ENCODE measurements around the gene LRRC3.

The LRRC3 gene

DNA sequence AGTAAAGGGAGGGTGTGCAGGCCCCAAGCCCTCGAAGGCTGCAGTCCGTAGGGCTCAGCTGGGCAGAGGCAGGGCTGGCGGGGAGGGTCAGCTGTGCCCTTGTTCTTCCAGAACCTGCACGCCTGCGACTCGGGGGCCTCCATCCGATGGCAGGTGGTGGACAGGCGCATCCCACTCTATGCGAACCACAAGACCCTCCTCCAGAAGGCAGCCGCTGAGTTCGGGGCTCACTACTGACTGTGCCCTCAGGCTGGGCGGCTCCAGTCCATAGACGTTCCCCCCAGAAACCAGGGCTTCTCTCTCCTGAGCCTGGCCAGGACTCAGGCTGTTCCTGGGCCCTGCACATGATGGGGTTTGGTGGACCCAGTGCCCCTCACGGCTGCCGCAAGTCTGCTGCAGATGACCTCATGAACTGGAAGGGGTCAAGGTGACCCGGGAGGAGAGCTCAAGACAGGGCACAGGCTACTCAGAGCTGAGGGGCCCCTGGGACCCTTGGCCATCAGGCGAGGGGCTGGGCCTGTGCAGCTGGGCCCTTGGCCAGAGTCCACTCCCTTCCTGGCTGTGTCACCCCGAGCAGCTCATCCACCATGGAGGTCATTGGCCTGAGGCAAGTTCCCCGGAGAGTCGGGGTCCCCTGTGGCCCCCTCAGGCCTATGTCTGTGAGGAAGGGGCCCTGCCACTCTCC is 13.6 kb upstream of the LRRC3 start:
- Histone ChIP-seq H3K9ac (ENCODE audit: low read depth, low read length) (no peak overlapping the region), H3K27ac (ENCODE audit: low read depth, low read length) (no peak overlapping the region), H3K4me1 (ENCODE audit: insufficient read depth, low read length) (no peaks in the 10 kb centered on the region), H3K4me3 (ENCODE audit: low read length) (no peak overlapping the region), H3K36me3 (ENCODE audit: insufficient read depth, low read length) (no peaks in the 10 kb centered on the region), H3K27me3 (ENCODE audit: insufficient read depth, low read length) (no peaks in the 10 kb centered on the region), H3K9me3 (ENCODE audit: insufficient read depth, low read depth, low read length) (no peaks in the 10 kb centered on the region)
- 95% methylated on average over 20 of the region's 20 CpGs for WGBS

DNA sequence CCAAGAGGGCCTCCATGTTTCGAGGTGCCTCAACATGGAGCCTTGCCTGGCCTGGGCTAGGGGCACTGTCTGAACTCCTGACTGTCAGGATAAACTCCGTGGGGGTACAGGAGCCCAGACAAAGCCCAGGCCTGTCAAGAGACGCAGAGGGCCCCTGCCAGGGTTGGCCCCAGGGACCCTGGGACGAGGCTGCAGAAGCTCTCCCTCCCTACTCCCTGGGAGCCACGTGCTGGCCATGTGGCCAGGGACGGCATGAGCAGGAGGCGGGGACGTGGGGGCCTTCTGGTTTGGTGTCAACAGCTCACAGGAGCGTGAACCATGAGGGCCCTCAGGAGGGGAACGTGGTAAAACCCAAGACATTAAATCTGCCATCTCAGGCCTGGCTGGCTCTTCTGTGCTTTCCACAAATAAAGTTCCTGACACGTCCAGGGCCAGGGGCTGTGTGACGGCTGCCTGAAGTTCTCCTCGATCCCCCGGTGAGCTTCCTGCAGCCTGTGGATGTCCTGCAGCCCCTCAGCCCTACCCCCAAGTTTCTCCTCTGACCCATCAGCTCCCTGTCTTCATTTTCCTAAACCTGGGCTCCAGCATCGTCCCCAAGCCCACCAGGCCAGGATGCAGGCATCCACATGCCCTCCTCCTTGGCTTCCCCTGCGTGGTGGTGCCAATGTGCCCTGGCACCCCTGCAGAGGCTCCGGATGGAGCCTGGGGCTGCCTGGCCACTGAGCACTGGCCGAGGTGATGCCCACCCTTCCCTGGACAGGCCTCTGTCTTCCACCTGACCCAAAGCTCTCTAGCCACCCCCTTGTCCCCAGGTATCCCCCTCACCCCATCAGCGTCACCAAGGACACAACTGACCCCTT is 12.8 kb upstream of the LRRC3 start:
- Histone ChIP-seq H3K27me3 (ENCODE audit: insufficient read depth, low read length) (no peaks in the 10 kb centered on the region), H3K36me3 (ENCODE audit: insufficient read depth, low read length) (no peaks in the 10 kb centered on the region), H3K9me3 (ENCODE audit: insufficient read depth, low read depth, low read length) (no peaks in the 10 kb centered on the region), H3K4me1 (ENCODE audit: insufficient read depth, low read length) (no peaks in the 10 kb centered on the region), H3K4me3 (ENCODE audit: low read length) (no peak overlapping the region), H3K9ac (ENCODE audit: low read depth, low read length) (no peak overlapping the region), H3K27ac (ENCODE audit: low read depth, low read length) (no peak overlapping the region)
- 88% methylated on average over 19 of the region's 19 CpGs for WGBS

DNA sequence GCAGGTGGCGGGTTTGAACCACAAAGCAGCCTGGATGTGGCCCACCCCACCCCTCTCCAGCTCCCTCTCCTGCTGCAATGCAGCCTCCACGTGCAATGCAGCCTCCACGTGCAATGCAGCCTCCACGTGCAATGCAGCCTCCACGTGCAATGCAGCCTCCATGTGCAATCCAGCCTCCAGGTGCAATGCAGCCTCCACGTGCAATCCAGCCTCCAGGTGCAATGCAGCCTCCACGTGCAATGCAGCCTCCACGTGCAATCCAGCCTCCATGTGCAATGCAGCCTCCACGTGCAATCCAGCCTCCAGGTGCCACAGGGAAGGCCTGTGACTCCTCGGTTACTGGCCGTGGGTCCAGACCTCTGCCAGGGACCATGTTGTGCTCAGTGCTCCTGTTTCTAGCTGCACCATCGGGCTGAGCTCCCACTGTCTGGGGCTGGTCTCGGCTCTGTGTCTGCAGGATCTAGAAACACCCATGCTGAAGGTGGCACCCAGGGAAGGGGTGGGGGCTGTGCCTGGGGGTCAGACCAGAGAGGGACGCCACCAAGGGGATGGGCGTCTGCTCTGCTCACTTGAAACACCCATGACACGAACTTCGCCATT is 11.9 kb upstream of the LRRC3 start:
- Histone ChIP-seq H3K9me3 (ENCODE audit: insufficient read depth, low read depth, low read length) (no peaks in the 10 kb centered on the region), H3K4me1 (ENCODE audit: insufficient read depth, low read length) (no peaks in the 10 kb centered on the region), H3K27me3 (ENCODE audit: insufficient read depth, low read length) (no peaks in the 10 kb centered on the region), H3K36me3 (ENCODE audit: insufficient read depth, low read length) (no peaks in the 10 kb centered on the region), H3K27ac (ENCODE audit: low read depth, low read length) (no peak overlapping the region), H3K9ac (ENCODE audit: low read depth, low read length) (no peak overlapping the region), H3K4me3 (ENCODE audit: low read length) (no peak overlapping the region)
- 78% methylated on average over 17 of the region's 17 CpGs for WGBS

DNA sequence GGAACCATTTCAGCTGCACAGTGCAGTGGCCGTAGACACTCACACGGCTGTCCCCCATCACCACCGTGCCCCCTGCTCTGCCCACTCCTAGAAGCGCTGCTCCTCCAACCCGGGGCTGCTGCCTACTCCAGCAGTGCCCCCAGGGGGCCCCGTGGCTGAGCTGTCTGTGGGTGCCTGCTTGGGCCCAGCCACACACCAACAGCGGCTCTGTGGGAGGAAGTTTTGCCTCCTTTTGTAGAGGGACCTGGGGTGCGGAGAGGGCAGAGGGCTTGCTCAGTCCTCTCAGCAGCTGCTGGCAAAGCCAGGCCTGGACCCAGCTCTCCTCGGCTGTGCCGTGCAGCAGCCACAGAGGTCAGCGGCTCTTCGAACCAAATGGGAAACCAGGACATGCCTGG is 11.4 kb upstream of the LRRC3 start:
- Histone ChIP-seq H3K9me3 (ENCODE audit: insufficient read depth, low read depth, low read length) (no peaks in the 10 kb centered on the region), H3K36me3 (ENCODE audit: insufficient read depth, low read length) (no peaks in the 10 kb centered on the region), H3K4me1 (ENCODE audit: insufficient read depth, low read length) (no peaks in the 10 kb centered on the region), H3K4me3 (ENCODE audit: low read length) (no peak overlapping the region), H3K27me3 (ENCODE audit: insufficient read depth, low read length) (no peaks in the 10 kb centered on the region), H3K27ac (ENCODE audit: low read depth, low read length) (no peak overlapping the region), H3K9ac (ENCODE audit: low read depth, low read length) (no peak overlapping the region)
- WGBS: 91% methylated on average over 12 of the region's 12 CpGs

DNA sequence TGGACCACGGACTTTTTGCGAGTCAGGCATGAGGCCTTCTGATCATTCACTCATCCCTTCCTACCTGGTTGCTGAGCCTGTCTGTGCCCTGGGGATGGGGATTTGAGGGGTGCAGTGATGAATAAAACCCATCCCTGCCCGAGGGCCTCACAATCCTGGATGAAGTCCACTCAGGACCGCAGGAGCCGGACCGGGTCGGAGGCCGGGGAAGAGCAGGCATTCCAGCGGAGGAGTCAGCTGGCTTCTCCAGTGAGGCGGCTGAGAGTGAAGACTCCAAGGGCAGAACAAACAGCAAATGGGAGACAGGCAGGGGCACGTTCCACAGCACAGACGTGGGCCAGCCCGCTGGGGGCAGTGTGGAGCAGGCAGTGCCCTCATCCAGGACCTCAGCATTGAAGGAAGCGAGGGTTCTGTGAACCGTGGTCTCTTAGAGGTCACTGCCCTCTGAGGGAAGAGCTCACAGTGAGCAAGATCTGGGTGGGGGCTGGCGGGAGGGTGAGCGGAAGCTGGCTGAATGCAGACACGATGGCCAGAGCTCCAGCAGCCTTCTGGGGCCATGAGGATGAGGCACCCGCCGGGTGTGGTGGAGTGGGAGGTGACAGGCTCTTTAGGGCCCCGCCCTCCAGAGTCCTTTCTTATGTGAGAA is 10.9 kb upstream of the LRRC3 start:
- Histone ChIP-seq H3K27ac (ENCODE audit: low read depth, low read length) (no peak overlapping the region), H3K4me1 (ENCODE audit: insufficient read depth, low read length) (no peaks in the 10 kb centered on the region), H3K4me3 (ENCODE audit: low read length) (no peak overlapping the region), H3K9me3 (ENCODE audit: insufficient read depth, low read depth, low read length) (no peaks in the 10 kb centered on the region), H3K36me3 (ENCODE audit: insufficient read depth, low read length) (no peaks in the 10 kb centered on the region), H3K27me3 (ENCODE audit: insufficient read depth, low read length) (no peaks in the 10 kb centered on the region), H3K9ac (ENCODE audit: low read depth, low read length) (no peak overlapping the region)
- 75% methylated on average over 21 of the region's 21 CpGs for WGBS

DNA sequence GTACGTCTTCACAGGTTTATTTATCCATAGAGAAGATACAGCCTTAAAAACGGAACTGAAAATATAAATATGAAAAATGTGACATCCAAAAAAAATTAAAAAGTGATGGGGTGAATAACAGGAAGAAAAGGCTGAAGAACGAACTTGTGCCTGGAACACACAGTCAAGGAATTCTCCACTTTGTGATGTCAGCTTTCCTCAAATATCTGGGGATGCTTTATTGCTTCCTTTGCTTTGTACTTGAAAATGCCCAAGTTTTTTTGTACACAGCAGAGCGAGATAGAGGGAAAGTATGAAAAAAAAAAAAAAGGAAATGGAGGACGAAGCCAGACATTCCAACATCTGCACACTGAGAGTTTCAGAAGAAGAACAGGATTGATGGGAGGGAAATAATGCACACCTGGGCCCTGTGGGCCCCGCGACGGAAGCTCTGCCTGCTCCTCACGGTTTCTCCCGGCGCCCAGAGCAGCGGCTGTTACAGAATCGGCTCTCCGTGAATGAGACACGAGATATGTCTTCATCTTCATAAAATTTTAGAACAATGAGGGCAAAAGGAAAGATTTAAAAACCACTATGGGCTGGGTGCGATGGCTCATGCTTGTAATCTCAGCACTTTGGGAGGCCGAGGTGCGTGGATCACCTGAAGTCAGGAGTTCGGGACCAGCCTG is 10.0 kb upstream of the LRRC3 start:
- 92% methylated on average over 19 of the region's 19 CpGs for WGBS
- Histone ChIP-seq H3K9ac (ENCODE audit: low read depth, low read length) (no peak overlapping the region), H3K27ac (ENCODE audit: low read depth, low read length) (no peak overlapping the region), H3K27me3 (ENCODE audit: insufficient read depth, low read length) (no peaks in the 10 kb centered on the region), H3K4me3 (ENCODE audit: low read length) (no peak overlapping the region), H3K9me3 (ENCODE audit: insufficient read depth, low read depth, low read length) (no peaks in the 10 kb centered on the region), H3K36me3 (ENCODE audit: insufficient read depth, low read length) (no peaks in the 10 kb centered on the region), H3K4me1 (ENCODE audit: insufficient read depth, low read length) (no peaks in the 10 kb centered on the region)

DNA sequence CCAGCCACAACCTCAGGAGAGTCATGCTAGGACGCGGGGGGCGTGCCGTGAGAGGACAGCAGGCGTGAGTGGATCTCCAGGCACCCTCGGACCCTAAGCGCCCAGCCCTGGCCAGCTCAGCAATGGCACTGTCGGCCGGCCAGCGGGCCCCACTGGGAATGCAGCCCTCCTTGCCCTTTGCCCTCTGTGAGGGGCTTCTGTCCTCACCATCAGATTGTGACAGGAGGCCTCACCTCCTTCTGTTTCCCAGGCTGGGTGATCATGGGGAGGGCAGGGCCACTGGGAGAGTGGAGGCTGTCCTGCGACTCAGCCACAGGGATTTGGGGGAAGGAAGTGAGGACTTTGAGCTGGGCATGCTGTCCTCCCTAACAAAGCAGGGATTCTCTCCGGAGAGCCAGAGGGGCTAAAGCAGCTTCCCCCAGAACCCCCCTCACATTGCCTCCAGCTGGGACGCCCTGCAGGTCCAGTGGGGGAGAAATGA is 6.6 kb upstream of the LRRC3 start:
- H3K27me3 ChIP-seq (ENCODE audit: insufficient read depth, low read length): peaks cover 2% of the 10 kb centered on the region; the same call in 1 of the 2 replicates

DNA sequence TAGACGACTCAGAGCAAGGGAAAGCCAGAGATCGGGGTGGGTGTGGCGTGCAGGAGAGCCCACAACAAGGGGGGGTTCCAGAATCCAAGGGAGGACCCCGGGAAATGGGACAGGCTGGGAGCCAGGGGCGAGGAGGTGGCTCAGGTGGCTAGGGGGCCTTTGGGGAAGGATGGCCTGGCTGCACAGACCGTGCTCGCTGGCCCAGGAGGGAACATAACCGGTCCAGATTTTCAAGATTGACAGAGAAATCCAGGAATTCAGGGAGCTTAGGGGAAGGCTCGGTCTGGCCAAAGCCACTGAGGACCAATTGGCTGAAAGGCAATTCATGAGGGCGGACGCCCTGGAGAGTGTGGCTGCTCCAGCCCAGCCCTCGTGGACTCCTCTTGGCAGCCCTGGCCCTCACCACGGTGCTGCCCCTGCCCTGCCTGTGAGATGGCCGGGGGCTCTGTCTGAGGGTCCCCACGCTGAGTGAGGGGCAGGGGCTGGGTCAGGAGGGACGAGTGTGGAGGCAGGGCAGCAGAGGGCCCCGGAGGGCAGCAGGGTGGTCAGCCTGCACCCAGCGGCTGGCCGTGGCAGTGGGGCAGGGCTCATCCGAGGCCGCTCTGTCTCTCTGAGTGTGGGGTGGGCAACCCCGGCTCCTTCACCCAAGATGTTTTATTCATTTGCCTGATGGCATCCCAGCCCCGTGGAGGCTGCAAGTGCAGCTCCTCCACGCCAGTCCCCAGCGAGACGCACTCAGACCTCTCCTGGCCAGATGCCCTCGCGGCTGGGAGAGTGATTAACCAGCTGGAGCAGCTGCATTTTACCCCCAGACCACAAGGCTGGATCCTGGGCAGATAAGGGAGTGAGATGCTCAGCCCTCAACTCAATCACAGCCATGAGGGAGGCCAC is 5.6 kb upstream of the LRRC3 start:
- 85% methylated on average over 28 of the region's 28 CpGs for WGBS
- Histone ChIP-seq H3K27me3 (ENCODE audit: insufficient read depth, low read length) (peaks cover 2% of the 10 kb centered on the region; the same call in 1 of the 2 replicates), H3K27ac (ENCODE audit: low read depth, low read length) (no peak overlapping the region), H3K9ac (ENCODE audit: low read depth, low read length) (no peak overlapping the region), H3K9me3 (ENCODE audit: insufficient read depth, low read depth, low read length) (peaks cover 2% of the 10 kb centered on the region; the same call in 1 of the 2 replicates), H3K4me1 (ENCODE audit: insufficient read depth, low read length) (no peaks in the 10 kb centered on the region), H3K36me3 (ENCODE audit: insufficient read depth, low read length) (no peaks in the 10 kb centered on the region), H3K4me3 (ENCODE audit: low read length) (no peak overlapping the region)

More for the DNA sequence above, 6.6 kb upstream of the LRRC3 start:
- Histone ChIP-seq H3K27ac (ENCODE audit: low read depth, low read length) (no peak overlapping the region), H3K9me3 (ENCODE audit: insufficient read depth, low read depth, low read length) (peaks cover 2% of the 10 kb centered on the region; the same call in 1 of the 2 replicates), H3K36me3 (ENCODE audit: insufficient read depth, low read length) (no peaks in the 10 kb centered on the region), H3K9ac (ENCODE audit: low read depth, low read length) (no peak overlapping the region), H3K4me3 (ENCODE audit: low read length) (no peak overlapping the region), H3K4me1 (ENCODE audit: insufficient read depth, low read length) (no peaks in the 10 kb centered on the region)
- WGBS: 88% methylated on average over 12 of the region's 13 CpGs

DNA sequence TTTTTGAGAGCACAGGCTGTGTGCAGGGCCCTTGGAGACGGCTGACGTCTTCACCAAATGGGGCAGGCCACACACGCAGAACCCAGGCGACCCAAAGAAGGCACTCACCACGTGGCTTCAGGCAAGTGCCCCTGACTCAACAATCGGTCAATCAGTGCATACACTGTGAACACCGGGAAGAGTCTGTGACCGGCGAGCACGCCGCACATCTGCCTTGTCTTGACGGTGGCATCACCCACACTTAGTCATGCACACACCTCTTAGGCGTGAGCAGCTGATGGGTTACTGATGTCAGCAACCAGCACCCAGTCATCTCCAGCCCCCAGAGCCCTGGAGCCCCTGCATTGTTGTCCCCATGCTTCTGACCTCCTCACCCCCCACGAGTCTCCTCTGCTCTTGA is 4.9 kb upstream of the LRRC3 start:
- WGBS: 85% methylated on average over 14 of the region's 14 CpGs
- Histone ChIP-seq H3K27ac (ENCODE audit: low read depth, low read length) (no peak overlapping the region), H3K9me3 (ENCODE audit: insufficient read depth, low read depth, low read length) (peaks cover 2% of the 10 kb centered on the region; the same call in 1 of the 2 replicates), H3K4me1 (ENCODE audit: insufficient read depth, low read length) (no peaks in the 10 kb centered on the region), H3K9ac (ENCODE audit: low read depth, low read length) (no peak overlapping the region), H3K36me3 (ENCODE audit: insufficient read depth, low read length) (no peaks in the 10 kb centered on the region), H3K4me3 (ENCODE audit: low read length) (no peak overlapping the region), H3K27me3 (ENCODE audit: insufficient read depth, low read length) (peaks cover 2% of the 10 kb centered on the region; the same call in 1 of the 2 replicates)

DNA sequence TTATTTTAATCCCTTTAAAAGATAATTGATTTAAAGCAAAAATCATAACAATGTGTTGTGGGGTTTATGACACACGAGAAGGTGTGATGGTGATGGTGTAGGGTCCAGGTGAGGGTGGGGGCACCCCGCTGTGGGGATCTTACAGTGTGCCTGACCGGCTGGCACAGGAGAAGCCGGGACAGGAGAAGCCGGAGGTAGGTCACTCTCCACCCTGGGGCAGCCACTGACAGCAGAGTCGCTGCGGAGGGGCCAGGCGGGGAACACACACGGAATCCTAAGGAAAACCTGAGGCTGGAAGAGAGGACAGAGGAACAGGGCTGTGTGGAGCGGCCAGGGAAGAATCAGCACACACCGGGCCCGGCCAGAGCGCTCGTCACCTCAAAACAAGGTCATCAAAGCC is 4.3 kb upstream of the LRRC3 start:
- no peaks in the 10 kb centered on the region for H3K36me3 ChIP-seq (ENCODE audit: insufficient read depth, low read length)
- no peak overlapping the region for H3K27ac ChIP-seq (ENCODE audit: low read depth, low read length)
- H3K27me3 ChIP-seq (ENCODE audit: insufficient read depth, low read length): peaks cover 6% of the 10 kb centered on the region
- no peaks in the 10 kb centered on the region for H3K4me1 ChIP-seq (ENCODE audit: insufficient read depth, low read length)
- H3K9ac ChIP-seq (ENCODE audit: low read depth, low read length): no peak overlapping the region
- H3K4me3 ChIP-seq (ENCODE audit: low read length): no peak overlapping the region
- H3K9me3 ChIP-seq (ENCODE audit: insufficient read depth, low read depth, low read length): peaks cover 2% of the 10 kb centered on the region; the same call in 1 of the 2 replicates
- WGBS: 92% methylated on average over 14 of the region's 14 CpGs
